Tibial nerve (tissue), 4 donors: Measurements from ENCODE around the gene ITGB1.

Experiments used
- CTCF ChIP-seq, 5 experiments: fragments of 200-600 bp in 3 of 5; fragments of 450-650 bp in 2 of 5; sonication (generic) in 3 of 5; IDR thresholded peaks; one replicate each; pipeline ENCODE4 v1.5.1; 2016 to 2019; ENCODE audit warnings: antibody characterized with exemption in 5 of 5, mild to moderate bottlenecking in 3 of 5, moderate library complexity in 2 of 5
- EP300 ChIP-seq, 2 donors: sonication (generic); formaldehyde crosslinking; IDR thresholded peaks; one replicate each; pipeline ENCODE4 v1.6.1; 2017; ENCODE audit warnings: antibody characterized with exemption in 2 of 2, mild to moderate bottlenecking in 1 of 2
- POLR2A ChIP-seq, 2 donors: fragments of 450-650 bp; IDR thresholded peaks; one replicate each; pipeline ENCODE4 v1.6.1; 2017; ENCODE audit warnings: antibody characterized with exemption in 2 of 2, mild to moderate bottlenecking in 2 of 2, moderate library complexity in 2 of 2

- TF ChIP-seq CTCF (IDR thresholded peaks at IDR 0.05) (no peak), POLR2A (IDR thresholded peaks at IDR 0.05) (no peak), EP300 (IDR thresholded peaks at IDR 0.05) (no peak)
These were observed 14.4 kb upstream of the ITGB1 start for GRCh38 chr10:32972460-32972859.
